Erythroblast (primary cell): ENCODE data around the gene SYNRG.

Experiments used
- DNase-seq, 2 experiments: peaks; one replicate each; lab custom pipeline; 2025; lab: John Stamatoyannopoulos, UW
- GATA1 ChIP-seq: IDR thresholded peaks from 2 replicates; pipeline ENCODE4 v1.6.1; 2011; ENCODE audit warnings: low read depth, mild to moderate bottlenecking, control low read depth, low read length, moderate library complexity
- POLR2A ChIP-seq: IDR thresholded peaks from 2 replicates; pipeline ENCODE4 v1.6.1; 2011; ENCODE audit warnings: mild to moderate bottlenecking, low read length

SYNRG gene

GRCh38 chr17:37614823-37615222 is 5.6 kb upstream of the SYNRG start:
- TF ChIP-seq GATA1 (no peak), POLR2A (no peak)

GRCh38 chr17:37614391-37614790 is 5.2 kb upstream of the SYNRG start:
- no peak for DNase-seq
- no peak for TF ChIP-seq POLR2A
- no peak for TF ChIP-seq GATA1

More at GRCh38 chr17:37614823-37615222, 5.6 kb upstream of the SYNRG start:
- DNase-seq, result no peak

- DNase-seq, result peak in 1 of 2 experiments; percentile 7
- no peak for TF ChIP-seq GATA1
- TF ChIP-seq POLR2A, result peak; percentile 13
These were observed 1.8 kb upstream of the SYNRG start for GRCh38 chr17:37610971-37611370.

- peak; percentile 24 to 29 for DNase-seq
These were observed 813 bp upstream of the SYNRG start for GRCh38 chr17:37610041-37610420.

- TF ChIP-seq GATA1, result no peak
- no peak for TF ChIP-seq POLR2A
- peak; percentile 53 to 68 for DNase-seq
These were observed 658 bp downstream of the SYNRG start for GRCh38 chr17:37608351-37609169.

- DNase-seq, result peak in 1 of 2 experiments; percentile 25
- TF ChIP-seq POLR2A (no peak), GATA1 (no peak)
These were observed 1.4 kb downstream of the SYNRG start for GRCh38 chr17:37607637-37608331.

- no peak for DNase-seq
- TF ChIP-seq POLR2A (no peak), GATA1 (no peak)
These were observed 3.3 kb downstream of the SYNRG start for GRCh38 chr17:37605813-37606505.

GRCh38 chr17:37605081-37605480 is 4.1 kb downstream of the SYNRG start:
- no peak for TF ChIP-seq GATA1
- no peak for TF ChIP-seq POLR2A
- DNase-seq, result no peak

- TF ChIP-seq GATA1, result no peak
- no peak for TF ChIP-seq POLR2A
- no peak for DNase-seq
These were observed 4.7 kb downstream of the SYNRG start for GRCh38 chr17:37604556-37604955.

- no peak for TF ChIP-seq GATA1
- no peak for TF ChIP-seq POLR2A
- DNase-seq, result peak; percentile 17 to 50
These were observed 11.1 kb downstream of the SYNRG start for GRCh38 chr17:37598145-37598544.

GRCh38 chr17:37592291-37592690 is 16.9 kb downstream of the SYNRG start:
- TF ChIP-seq POLR2A, result no peak
- no peak for TF ChIP-seq GATA1
- no peak for DNase-seq

- TF ChIP-seq GATA1 (no peak), POLR2A (no peak)
- DNase-seq, result no peak
These were observed 24.2 kb downstream of the SYNRG start for GRCh38 chr17:37585066-37585465.

GRCh38 chr17:37576281-37576680 is 32.9 kb downstream of the SYNRG start:
- TF ChIP-seq GATA1 (no peak), POLR2A (no peak)
- DNase-seq, result no peak

- DNase-seq, result no peak
- no peak for TF ChIP-seq POLR2A
- TF ChIP-seq GATA1, result no peak
These were observed 34.8 kb downstream of the SYNRG start for GRCh38 chr17:37574427-37574826.

GRCh38 chr17:37571674-37572073 is 37.5 kb downstream of the SYNRG start:
- no peak for DNase-seq
- no peak for TF ChIP-seq GATA1
- no peak for TF ChIP-seq POLR2A
